ENCODE measurements around the gene METTL13.

GRCh38 chr1:171788696-171789095, 7.2 kb downstream of the METTL13 start:
- TF ChIP-seq CTCF (IDR thresholded peaks at IDR 0.05): no peak
- TF ChIP-seq POLR2A (IDR thresholded peaks at IDR 0.05): no peak
- no peak for TF ChIP-seq POLR2AphosphoS5 (IDR thresholded peaks at IDR 0.05)
- no peak for TF ChIP-seq EP300 (IDR thresholded peaks at IDR 0.05)

All from stomach (tissue), 4 donors.